GM20000 (cell line): ENCODE results near the gene HABP4.

Experiments
- DNase-seq: peaks from one replicate; pipeline ENCODE4 v3.0.0; 2012; ENCODE audit warnings: low spot score
- CTCF ChIP-seq: IDR thresholded peaks from 2 replicates; pipeline ENCODE4 v1.5.1; 2012; ENCODE audit warnings: mild to moderate bottlenecking, control low read depth; ENCODE audit errors: extremely low read depth, missing control alignments

The HABP4 gene

GRCh38 chr9:96494215-96494800 is 44.3 kb downstream of the HABP4 start:
- TF ChIP-seq CTCF = no peak
- no peak for DNase-seq

GRCh38 chr9:96495341-96495740 is 45.4 kb downstream of the HABP4 start:
- no peak for DNase-seq
- TF ChIP-seq CTCF = no peak

DNA sequence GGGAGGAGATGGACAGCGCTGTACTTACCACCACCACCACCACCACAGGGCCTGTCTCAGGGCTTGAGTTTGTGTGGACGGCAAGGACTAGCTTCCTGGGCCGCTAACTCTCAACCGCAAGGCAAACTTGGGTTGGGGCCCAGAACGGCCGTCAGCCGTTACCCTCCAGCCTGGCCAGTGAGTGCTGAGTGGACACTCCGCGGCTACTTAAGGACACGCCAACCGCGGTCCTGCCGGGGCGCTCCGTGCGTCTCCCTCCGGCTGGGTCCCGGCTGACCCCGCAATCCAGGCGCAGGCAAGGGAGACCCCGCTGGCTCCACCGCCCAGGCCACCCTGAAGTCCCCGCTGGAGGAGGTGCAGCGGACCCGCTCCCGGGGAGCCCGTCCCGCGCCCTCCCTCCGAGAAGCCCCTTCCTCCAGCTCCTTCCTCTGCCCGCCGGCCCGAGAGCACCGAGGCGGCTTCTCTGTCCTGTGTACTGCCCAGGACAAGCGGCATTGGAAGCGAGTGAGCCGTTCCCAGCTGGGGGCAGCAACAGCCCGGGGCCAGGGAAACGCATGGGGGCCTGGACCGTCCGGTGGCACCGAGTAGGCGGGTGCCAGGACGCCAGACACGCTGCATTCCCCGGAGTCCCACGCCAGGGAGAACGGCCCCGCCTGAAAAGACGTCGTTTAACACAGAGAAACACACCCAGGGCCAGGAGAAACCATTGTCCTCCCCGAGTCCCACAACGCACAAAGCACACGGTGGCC is 46.6 kb downstream of the HABP4 start:
- no peak for TF ChIP-seq CTCF
- no peak for DNase-seq

- DNase-seq = no peak
- no peak for TF ChIP-seq CTCF
These were observed 47.1 kb downstream of the HABP4 start for GRCh38 chr9:96497117-96497399.

DNA sequence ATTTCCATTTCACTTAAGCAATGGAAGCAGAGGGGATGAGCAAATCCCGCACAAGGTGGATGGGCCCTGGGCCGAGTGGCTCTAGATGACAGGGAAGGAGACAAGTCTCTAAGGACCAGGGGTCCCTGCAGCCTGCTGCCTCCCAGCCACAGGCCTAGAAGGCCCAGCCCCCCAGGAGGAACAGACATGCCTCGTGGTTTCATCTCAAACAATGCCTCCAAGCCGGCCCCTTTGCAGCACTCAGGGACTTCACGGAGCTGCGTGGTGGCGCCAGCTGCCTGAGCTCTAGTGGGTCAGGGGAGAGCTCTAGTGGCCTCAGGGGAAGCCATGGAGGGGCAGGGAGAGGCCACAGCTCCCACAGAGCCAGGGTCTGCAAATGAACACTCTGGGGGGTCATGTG is 48.8 kb downstream of the HABP4 start:
- DNase-seq = no peak
- TF ChIP-seq CTCF = no peak

DNA sequence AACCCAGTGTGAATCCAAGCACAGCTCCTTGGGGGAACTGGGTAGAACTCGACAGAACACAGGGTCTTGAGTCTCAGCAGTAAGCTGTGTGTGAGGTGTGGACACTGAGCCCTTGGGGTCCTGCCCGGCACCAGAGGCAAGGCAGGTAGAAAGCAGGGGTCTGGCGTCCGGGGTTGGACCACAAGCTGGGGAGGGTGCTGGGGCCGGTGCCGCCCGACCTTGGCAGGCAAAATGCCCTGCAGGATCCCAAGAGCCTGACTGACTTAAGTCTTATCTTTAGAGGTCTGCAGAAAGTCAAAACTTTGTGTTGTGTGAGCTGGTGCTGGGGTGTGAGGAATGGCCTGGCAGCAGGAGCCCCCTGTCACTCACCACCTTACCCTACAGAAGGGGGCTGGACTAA is 49.3 kb downstream of the HABP4 start:
- no peak for TF ChIP-seq CTCF
- no peak for DNase-seq

- DNase-seq = no peak
- TF ChIP-seq CTCF = no peak
These were observed 51.0 kb downstream of the HABP4 start for GRCh38 chr9:96500696-96501632.
